Panc1 (cell line): ENCODE data around the gene OR52K1. TPM values are rescaled to one million over a fixed set of nuclear protein-coding genes. Genes with fewer than 3 reads are reported as not detected.

Source experiments
- ATAC-seq: fragments of 200-7000 bp; cut with Tn5 transposase; 2 replicates; pipeline ENCODE4 v1.9.1; 2020; ENCODE audit warnings: mild to moderate bottlenecking, moderate library complexity
- BruUV-seq: library from RNA; stranded (reverse); fragments of 400-500 nt; replicated peaks from 2 replicates; lab custom pipeline; 2021; lab: Mats Ljungman, UMichigan
- CTCF ChIA-PET: fragments of 300-600 bp; sonication (Branson Sonifier 250); formaldehyde crosslinking; loops from one replicate; lab custom pipeline; 2022; ENCODE audit warnings: antibody characterized with exemption; lab: Charles Lee
- POLR2A ChIA-PET: fragments of 300-600 bp; sonication (Branson Sonifier 250); formaldehyde crosslinking; loops from one replicate; lab custom pipeline; 2022; ENCODE audit warnings: antibody characterized with exemption; lab: Charles Lee
- DNase-seq: peaks from one replicate; pipeline ENCODE4 v3.0.0-alpha.2; 2010; ENCODE audit warnings: low read depth, low spot score
- H3K27ac ChIP-seq: 2 replicates; pipeline ENCODE4 v1.5.1; 2011; ENCODE audit warnings: mild to moderate bottlenecking, low read length, inconsistent platforms
- H3K27me3 ChIP-seq: fragments of 200-500 bp; sonication (Bioruptor generic); 2 replicates; pipeline ENCODE4 v1.6.0; 2014; ENCODE audit warnings: low read length, inconsistent platforms; ENCODE audit not compliant: control insufficient read depth, insufficient read depth
- H3K36me3 ChIP-seq: fragments of 200-500 bp; sonication (Bioruptor generic); 2 replicates; pipeline ENCODE4 v1.5.1; 2014; ENCODE audit warnings: inconsistent platforms, mild to moderate bottlenecking, low read length, moderate library complexity; ENCODE audit not compliant: control insufficient read depth, insufficient read depth
- H3K4me1 ChIP-seq: 2 replicates; pipeline ENCODE4 v1.5.1; 2011; ENCODE audit warnings: inconsistent platforms, mild to moderate bottlenecking, low read length, moderate library complexity; ENCODE audit not compliant: control insufficient read depth, insufficient read depth
- H3K4me3 ChIP-seq, 2 experiments: 2 replicates each; pipeline ENCODE4 v1.5.1; 2011 to 2012; ENCODE audit warnings: low read depth in 2 of 2, low read length in 2 of 2, mild to moderate bottlenecking in 2 of 2, inconsistent platforms in 1 of 2, moderate library complexity in 1 of 2
- H3K9me3 ChIP-seq: fragments of 200-500 bp; sonication (Bioruptor generic); 2 replicates; pipeline ENCODE4 v1.5.1; 2014; ENCODE audit warnings: low read depth, mild to moderate bottlenecking, inconsistent platforms, low read length, moderate library complexity; ENCODE audit not compliant: control insufficient read depth, insufficient read depth
- CTCF ChIP-seq: fragments of 450-650 bp; IDR thresholded peaks from 2 replicates; pipeline ENCODE4 v1.5.1; 2017; ENCODE audit warnings: mild to moderate bottlenecking
- POLR2AphosphoS5 ChIP-seq: IDR thresholded peaks from 2 replicates; pipeline ENCODE4 v1.6.1; 2012; ENCODE audit warnings: mild to moderate bottlenecking, low read depth, low read length, moderate library complexity
- SIN3A ChIP-seq: IDR thresholded peaks from 2 replicates; pipeline ENCODE4 v1.6.1; 2012; ENCODE audit warnings: low read depth, mild to moderate bottlenecking, low read length, moderate library complexity, borderline replicate concordance; ENCODE audit not compliant: insufficient read depth
- TCF7L2 ChIP-seq: IDR thresholded peaks from 2 replicates; pipeline ENCODE4 v1.6.1; 2011; ENCODE audit warnings: mild to moderate bottlenecking, low read depth, low read length, inconsistent platforms
- in situ Hi-C: cut with HindIII; loops from 2 replicates; pipeline ENCODE4 v1.10.0; 2016; ENCODE audit warnings: low sequenced_read_pairs, low pct_unique_long_range_greater_than_20kb
- intact Hi-C: fragments of 100-400 bp; cut with micrococcal nuclease; formaldehyde crosslinking; loops from one replicate; pipeline ENCODE4 v1.10.0; 2022; ENCODE audit not compliant: unreplicated experiment
- total RNA-seq: library from RNA; stranded (reverse); gene quantifications from one replicate; pipeline ENCODE4 v1.2.1, GENCODE V29; 2021; ENCODE audit not compliant: unreplicated experiment
- TF ChIP-seq, protein P1 (sequence below), 2 experiments: IDR thresholded peaks; 2 replicates each; pipeline ENCODE4 v1.6.1; 2011 to 2012; ENCODE audit warnings: low read depth in 2 of 2, control low read depth in 1 of 2, low read length in 1 of 2, mild to moderate bottlenecking in 1 of 2, moderate library complexity in 1 of 2; ENCODE audit not compliant: insufficient read depth in 1 of 2

Gene OR52K1
- total RNA-seq, 1 experiment from 2014 or later, result not detected

DNA sequence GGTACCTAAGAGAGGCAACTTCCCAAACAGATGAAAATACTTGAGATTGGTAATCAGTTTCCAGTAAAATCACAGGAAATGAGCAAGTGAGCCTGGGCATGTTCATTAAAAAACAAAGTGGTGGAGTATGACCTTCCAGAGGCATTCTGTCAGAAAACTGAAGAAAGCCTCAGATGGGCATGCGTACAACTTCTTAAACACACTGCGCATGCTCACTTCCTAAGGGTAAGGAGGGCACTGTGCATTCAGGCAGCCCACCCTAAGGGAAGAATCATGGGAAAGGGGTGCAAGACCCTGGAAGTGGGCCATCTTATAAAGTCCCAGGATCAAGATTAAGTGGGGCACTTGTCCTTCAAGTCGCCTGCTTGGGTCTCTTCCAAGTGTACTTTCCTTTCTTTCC is 29.3 kb upstream of the OR52K1 start:
- intact Hi-C loops, result no loop called here
- DNase-seq (no peak), ATAC-seq (no peak)
- Histone ChIP-seq H3K9me3 (no peaks in the 10 kb centered on the region), H3K4me1 (no peaks in the 10 kb centered on the region), H3K27me3 (0 out of 2 replicates have a peak, but pooled peaks cover 4% of the 10 kb centered on the region), H3K27ac (no peak overlapping the region), H3K4me3 (no peak overlapping the region), H3K36me3 (no peaks in the 10 kb centered on the region)
- POLR2A ChIA-PET, result no interaction called here
- CTCF ChIA-PET, result no interaction called here
- BruUV-seq, result no TSS peak
- in situ Hi-C loops, result no loop called here
- no peak for TF ChIP-seq POLR2AphosphoS5
- TF ChIP-seq TCF7L2, result no peak
- no peak for TF ChIP-seq CTCF
- no peak for TF ChIP-seq SIN3A
- TF ChIP-seq, protein P1, sequence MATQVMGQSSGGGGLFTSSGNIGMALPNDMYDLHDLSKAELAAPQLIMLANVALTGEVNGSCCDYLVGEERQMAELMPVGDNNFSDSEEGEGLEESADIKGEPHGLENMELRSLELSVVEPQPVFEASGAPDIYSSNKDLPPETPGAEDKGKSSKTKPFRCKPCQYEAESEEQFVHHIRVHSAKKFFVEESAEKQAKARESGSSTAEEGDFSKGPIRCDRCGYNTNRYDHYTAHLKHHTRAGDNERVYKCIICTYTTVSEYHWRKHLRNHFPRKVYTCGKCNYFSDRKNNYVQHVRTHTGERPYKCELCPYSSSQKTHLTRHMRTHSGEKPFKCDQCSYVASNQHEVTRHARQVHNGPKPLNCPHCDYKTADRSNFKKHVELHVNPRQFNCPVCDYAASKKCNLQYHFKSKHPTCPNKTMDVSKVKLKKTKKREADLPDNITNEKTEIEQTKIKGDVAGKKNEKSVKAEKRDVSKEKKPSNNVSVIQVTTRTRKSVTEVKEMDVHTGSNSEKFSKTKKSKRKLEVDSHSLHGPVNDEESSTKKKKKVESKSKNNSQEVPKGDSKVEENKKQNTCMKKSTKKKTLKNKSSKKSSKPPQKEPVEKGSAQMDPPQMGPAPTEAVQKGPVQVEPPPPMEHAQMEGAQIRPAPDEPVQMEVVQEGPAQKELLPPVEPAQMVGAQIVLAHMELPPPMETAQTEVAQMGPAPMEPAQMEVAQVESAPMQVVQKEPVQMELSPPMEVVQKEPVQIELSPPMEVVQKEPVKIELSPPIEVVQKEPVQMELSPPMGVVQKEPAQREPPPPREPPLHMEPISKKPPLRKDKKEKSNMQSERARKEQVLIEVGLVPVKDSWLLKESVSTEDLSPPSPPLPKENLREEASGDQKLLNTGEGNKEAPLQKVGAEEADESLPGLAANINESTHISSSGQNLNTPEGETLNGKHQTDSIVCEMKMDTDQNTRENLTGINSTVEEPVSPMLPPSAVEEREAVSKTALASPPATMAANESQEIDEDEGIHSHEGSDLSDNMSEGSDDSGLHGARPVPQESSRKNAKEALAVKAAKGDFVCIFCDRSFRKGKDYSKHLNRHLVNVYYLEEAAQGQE (IDR thresholded peaks at IDR 0.05; ENCODE audit: insufficient read depth in 1 of 2, low read depth in 2 of 2, low read length in 1 of 2), result no peak

- no peaks in the 10 kb centered on the region for H3K9me3 ChIP-seq
- ATAC-seq, result no peak
- BruUV-seq, result no TSS peak
- no peak overlapping the region for H3K27ac ChIP-seq
- in situ Hi-C loops, result no loop called here
- CTCF ChIA-PET, result no interaction called here
- 0 out of 2 replicates have a peak, but pooled peaks cover 4% of the 10 kb centered on the region for H3K27me3 ChIP-seq
- TF ChIP-seq POLR2AphosphoS5 (no peak), SIN3A (no peak), TCF7L2 (no peak), CTCF (no peak)
- TF ChIP-seq, protein P1 (IDR thresholded peaks at IDR 0.05; ENCODE audit: insufficient read depth in 1 of 2, low read depth in 2 of 2, low read length in 1 of 2), result no peak
- POLR2A ChIA-PET, result interaction anchor here (0.6 kb wide), 1 partner anchor 56 kb away, joined by 3 read pairs; no protein-coding TSS in a partner anchor
- intact Hi-C loops, result no loop called here
- no peak for DNase-seq
- no peaks in the 10 kb centered on the region for H3K4me1 ChIP-seq
- H3K36me3 ChIP-seq, result no peaks in the 10 kb centered on the region
- H3K4me3 ChIP-seq, result no peak overlapping the region
These were observed 28.4 kb upstream of the OR52K1 start for GRCh38 chr11:4454021-4454420.
